Measurements from ENCODE around the gene DNM3. TPM values are rescaled to one million over a fixed set of nuclear protein-coding genes. Genes with fewer than 3 reads are reported as not detected.

The DNM3 gene
- total and polyA plus RNA-seq, 9 of the 15 experiments (the other 6 are each of a cell fraction or from before 2014, with no cell fraction given): 0.08 to 0.36 (median 0.22) TPM; not detected in 1

DNA sequence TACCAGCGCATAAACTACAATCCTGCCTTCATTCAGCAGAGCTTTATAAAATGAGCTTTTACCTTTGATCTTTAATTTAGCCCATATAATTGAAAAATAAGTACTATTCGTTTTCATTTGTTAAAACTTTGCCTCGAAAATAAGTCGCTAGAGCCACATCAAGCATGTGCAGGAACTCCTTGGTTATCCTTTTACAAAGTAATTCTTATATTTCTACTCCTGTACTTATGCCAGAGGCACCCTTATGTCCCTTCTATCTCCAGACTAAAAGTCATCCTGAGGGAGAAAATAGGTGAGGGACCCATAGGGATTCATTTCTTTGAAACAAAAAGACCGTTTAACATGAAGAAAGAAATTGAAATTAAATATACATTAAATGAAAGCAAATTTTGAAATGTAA is 301.0 kb downstream of the DNM3 start:
- FAIRE-seq: no peak
- Histone ChIP-seq H3K27ac (ENCODE audit: extremely low read depth, low read depth, low read length) (no peak overlapping the region), H3K4me1 (replicated peaks in 1 of 2; ENCODE audit: control insufficient read depth in 2 of 2, insufficient read depth in 2 of 2, low read length in 2 of 2) (no peaks in the 10 kb centered on the region), H4K20me1 (replicated peaks; ENCODE audit: control insufficient read depth, insufficient read depth, low read length) (no peaks in the 10 kb centered on the region), H3K4me2 (ENCODE audit: insufficient read depth, low read length) (no peak overlapping the region), H3K27me3 (ENCODE audit: control insufficient read depth in 2 of 2, insufficient read depth in 2 of 2, low read length in 2 of 2) (peaks cover 0 to 6% of the 10 kb centered on the region in 2 experiments; a peak in 2 of 5 replicates), H3K36me3 (ENCODE audit: control insufficient read depth, insufficient read depth, low read length) (no peaks in the 10 kb centered on the region), H3K4me3 (no peak overlapping the region), H2AFZ (ENCODE audit: low read depth, low read length) (no peak overlapping the region), H3K9me1 (ENCODE audit: control insufficient read depth, insufficient read depth, low read length) (no peaks in the 10 kb centered on the region), H3K79me2 (ENCODE audit: control insufficient read depth, insufficient read depth, low read length) (no peaks in the 10 kb centered on the region), H3K9ac (ENCODE audit: insufficient read depth in 1 of 2, low read depth in 2 of 2, low read length in 2 of 2) (no peak overlapping the region), H3K9me3 (replicated peaks; ENCODE audit: control insufficient read depth, insufficient read depth, low read depth, low read length) (no peaks in the 10 kb centered on the region)
- ChIA-PET POLR2A (no interaction called here), CTCF (ENCODE audit: low intra/inter-chr PET ratio) (no interaction called here)
- no TSS peak for BruUV-seq (replicated peaks)
- intact Hi-C loops (cut with micrococcal nuclease) (no loop called here), in situ Hi-C loops (cut with MboI) (no loop called here)
- ATAC-seq: no peak
- no peak for DNase-seq (ENCODE audit: extremely low read depth in 1 of 4, low spot score in 3 of 4)
- WGBS (ENCODE audit: insufficient coverage, low coverage, missing lambda C conversion rate): 0% methylated on average over 5 of the region's 5 CpGs
- TF ChIP-seq ZC3H8 (IDR thresholded peaks at IDR 0.05): no peak
- TF ChIP-seq, protein P1, sequence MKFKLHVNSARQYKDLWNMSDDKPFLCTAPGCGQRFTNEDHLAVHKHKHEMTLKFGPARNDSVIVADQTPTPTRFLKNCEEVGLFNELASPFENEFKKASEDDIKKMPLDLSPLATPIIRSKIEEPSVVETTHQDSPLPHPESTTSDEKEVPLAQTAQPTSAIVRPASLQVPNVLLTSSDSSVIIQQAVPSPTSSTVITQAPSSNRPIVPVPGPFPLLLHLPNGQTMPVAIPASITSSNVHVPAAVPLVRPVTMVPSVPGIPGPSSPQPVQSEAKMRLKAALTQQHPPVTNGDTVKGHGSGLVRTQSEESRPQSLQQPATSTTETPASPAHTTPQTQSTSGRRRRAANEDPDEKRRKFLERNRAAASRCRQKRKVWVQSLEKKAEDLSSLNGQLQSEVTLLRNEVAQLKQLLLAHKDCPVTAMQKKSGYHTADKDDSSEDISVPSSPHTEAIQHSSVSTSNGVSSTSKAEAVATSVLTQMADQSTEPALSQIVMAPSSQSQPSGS (CRISPR knock-in tag; IDR thresholded peaks at IDR 0.05): no peak
- no peak for TF ChIP-seq ZNF384 (IDR thresholded peaks at IDR 0.05; ENCODE audit: low read depth, low read length)
- TF ChIP-seq, protein P2, sequence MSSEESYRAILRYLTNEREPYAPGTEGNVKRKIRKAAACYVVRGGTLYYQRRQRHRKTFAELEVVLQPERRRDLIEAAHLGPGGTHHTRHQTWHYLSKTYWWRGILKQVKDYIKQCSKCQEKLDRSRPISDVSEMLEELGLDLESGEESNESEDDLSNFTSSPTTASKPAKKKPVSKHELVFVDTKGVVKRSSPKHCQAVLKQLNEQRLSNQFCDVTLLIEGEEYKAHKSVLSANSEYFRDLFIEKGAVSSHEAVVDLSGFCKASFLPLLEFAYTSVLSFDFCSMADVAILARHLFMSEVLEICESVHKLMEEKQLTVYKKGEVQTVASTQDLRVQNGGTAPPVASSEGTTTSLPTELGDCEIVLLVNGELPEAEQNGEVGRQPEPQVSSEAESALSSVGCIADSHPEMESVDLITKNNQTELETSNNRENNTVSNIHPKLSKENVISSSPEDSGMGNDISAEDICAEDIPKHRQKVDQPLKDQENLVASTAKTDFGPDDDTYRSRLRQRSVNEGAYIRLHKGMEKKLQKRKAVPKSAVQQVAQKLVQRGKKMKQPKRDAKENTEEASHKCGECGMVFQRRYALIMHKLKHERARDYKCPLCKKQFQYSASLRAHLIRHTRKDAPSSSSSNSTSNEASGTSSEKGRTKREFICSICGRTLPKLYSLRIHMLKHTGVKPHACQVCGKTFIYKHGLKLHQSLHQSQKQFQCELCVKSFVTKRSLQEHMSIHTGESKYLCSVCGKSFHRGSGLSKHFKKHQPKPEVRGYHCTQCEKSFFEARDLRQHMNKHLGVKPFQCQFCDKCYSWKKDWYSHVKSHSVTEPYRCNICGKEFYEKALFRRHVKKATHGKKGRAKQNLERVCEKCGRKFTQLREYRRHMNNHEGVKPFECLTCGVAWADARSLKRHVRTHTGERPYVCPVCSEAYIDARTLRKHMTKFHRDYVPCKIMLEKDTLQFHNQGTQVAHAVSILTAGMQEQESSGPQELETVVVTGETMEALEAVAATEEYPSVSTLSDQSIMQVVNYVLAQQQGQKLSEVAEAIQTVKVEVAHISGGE (CRISPR knock-in tag; IDR thresholded peaks at IDR 0.05): no peak
- TF ChIP-seq HMG20A (CRISPR knock-in tag; conservative IDR thresholded peaks at IDR 0.05): no peak
- TF ChIP-seq HCFC1 (IDR thresholded peaks at IDR 0.05; ENCODE audit: low read depth, low read length): no peak
- TF ChIP-seq ZKSCAN3 (CRISPR knock-in tag; IDR thresholded peaks at IDR 0.05): no peak
- no peak for TF ChIP-seq CTBP1 (IDR thresholded peaks at IDR 0.05; ENCODE audit: borderline replicate concordance)
- no peak for TF ChIP-seq ZNF76 (CRISPR knock-in tag; IDR thresholded peaks at IDR 0.05; ENCODE audit: borderline replicate concordance)
- no peak for TF ChIP-seq THAP12 (CRISPR knock-in tag; IDR thresholded peaks at IDR 0.05)
- no peak for TF ChIP-seq ARID1B (IDR thresholded peaks at IDR 0.05)
- TF ChIP-seq GABPB1 (CRISPR knock-in tag; IDR thresholded peaks at IDR 0.05): no peak
- TF ChIP-seq KDM5B (IDR thresholded peaks at IDR 0.05; ENCODE audit: insufficient replicate concordance, low read depth, low read length): no peak
- TF ChIP-seq ZBTB33 (CRISPR knock-in tag; IDR thresholded peaks at IDR 0.05): no peak
